Endothelial cell of umbilical vein (primary cell): ENCODE measurements around the gene DPH7. TPM values are rescaled to one million over a fixed set of nuclear protein-coding genes. Genes with fewer than 3 reads are reported as not detected.

Experiments
- BruUV-seq: library from RNA; stranded (reverse); fragments of 400-500 nt; replicated peaks from 2 replicates; lab custom pipeline; 2021; lab: Mats Ljungman, UMichigan
- CTCF ChIA-PET: fragments of 300-600, 350-600 bp; sonication (Branson Sonifier 250); formaldehyde crosslinking; loops from one replicate; lab custom pipeline; 2021; ENCODE audit warnings: antibody characterized with exemption, inconsistent platforms; lab: Charles Lee
- POLR2A ChIA-PET: fragments of 300-600, 350-600 bp; sonication (Branson Sonifier 250); formaldehyde crosslinking; loops from one replicate; lab custom pipeline; 2021; ENCODE audit warnings: antibody characterized with exemption, inconsistent platforms; lab: Charles Lee
- DNase-seq: peaks from one replicate; pipeline ENCODE4 v3.0.0-alpha.2; 2011; ENCODE audit warnings: low read depth, low spot score
- FAIRE-seq: peaks from 2 replicates; lab custom pipeline; 2011; peaks lifted over from hg19 to GRCh38; lab: Jason Lieb, UNC
- H2AFZ ChIP-seq: 2 replicates; pipeline ENCODE4 v1.6.0; 2012; ENCODE audit warnings: low read depth, low read length, control low read depth, inconsistent platforms
- H3K27ac ChIP-seq: 2 replicates; pipeline ENCODE4 v1.5.1; 2011; ENCODE audit warnings: low read depth, mild to moderate bottlenecking, control low read depth, low read length, moderate library complexity; ENCODE audit not compliant: insufficient read depth
- H3K27me3 ChIP-seq, 2 experiments: 2 replicates each; pipeline versions ENCODE4 v1.6.0 to v1.6.1; 2011; ENCODE audit warnings: low read length in 2 of 2, mixed read lengths in 1 of 2; ENCODE audit not compliant: control insufficient read depth in 2 of 2, insufficient read depth in 2 of 2
- H3K36me3 ChIP-seq, 2 experiments: 2 replicates in 1 of 2; 3 replicates in 1 of 2; pipeline ENCODE4 v1.5.1; 2011; ENCODE audit warnings: low read length in 2 of 2, mild to moderate bottlenecking in 1 of 2, moderate library complexity in 1 of 2; ENCODE audit not compliant: control insufficient read depth in 2 of 2, insufficient read depth in 2 of 2; ENCODE audit errors: extremely low read depth in 1 of 2
- H3K4me1 ChIP-seq: 3 replicates; pipeline ENCODE4 v1.5.1; 2011; ENCODE audit warnings: mild to moderate bottlenecking, low read length; ENCODE audit not compliant: control insufficient read depth, insufficient read depth; ENCODE audit errors: extremely low read depth
- H3K4me2 ChIP-seq: 2 replicates; pipeline ENCODE4 v1.6.1; 2011; ENCODE audit warnings: low read length, control low read depth, mixed read lengths; ENCODE audit not compliant: insufficient read depth
- H3K4me3 ChIP-seq, 3 experiments: fragments of 200-600 bp in 1 of 3; sonication (generic), shearing (Covaris generic) in 1 of 3; replicated peaks in 1 of 3; 2 replicates each; pipeline ENCODE4 v1.5.1; 2011 to 2016; ENCODE audit warnings: control low read depth in 3 of 3, low read length in 3 of 3, mild to moderate bottlenecking in 2 of 3, inconsistent platforms in 1 of 3, low read depth in 1 of 3, moderate library complexity in 1 of 3; ENCODE audit not compliant: insufficient read depth in 1 of 3
- H3K79me2 ChIP-seq: 2 replicates; pipeline ENCODE4 v1.6.0; 2012; ENCODE audit warnings: low read length, inconsistent platforms; ENCODE audit not compliant: control insufficient read depth, insufficient read depth
- H3K9ac ChIP-seq: replicated peaks from 2 replicates; pipeline ENCODE3; 2011; ENCODE audit warnings: low read length, control low read depth; ENCODE audit not compliant: insufficient read depth; ENCODE audit errors: extremely low read depth
- H3K9me1 ChIP-seq: replicated peaks from 3 replicates; pipeline ENCODE4 v1.6.0; 2011; ENCODE audit warnings: mild to moderate bottlenecking, low read length; ENCODE audit not compliant: control insufficient read depth, insufficient read depth; ENCODE audit errors: extremely low read depth
- H3K9me3 ChIP-seq: replicated peaks from 2 replicates; pipeline ENCODE4 v1.5.1; 2012; ENCODE audit warnings: low read length, inconsistent platforms; ENCODE audit not compliant: control insufficient read depth, insufficient read depth
- H4K20me1 ChIP-seq: replicated peaks from 2 replicates; pipeline ENCODE3; 2011; ENCODE audit warnings: mild to moderate bottlenecking, low read length; ENCODE audit not compliant: control insufficient read depth, insufficient read depth; ENCODE audit errors: extremely low read depth
- CTCF ChIP-seq, 2 donors: IDR thresholded peaks; 1 replicate in 1 of 2; 2 replicates in 1 of 2; pipeline ENCODE4 v1.5.1; 2011; ENCODE audit warnings: low read length in 2 of 2, mild to moderate bottlenecking in 2 of 2, moderate library complexity in 2 of 2, control low read depth in 1 of 2, inconsistent platforms in 1 of 2, low read depth in 1 of 2; ENCODE audit not compliant: insufficient read depth in 1 of 2; ENCODE audit errors: extremely low read depth in 1 of 2
- EZH2 ChIP-seq: IDR thresholded peaks from 2 replicates; pipeline ENCODE4 v1.6.1; 2012; ENCODE audit warnings: borderline replicate concordance, low read depth, mild to moderate bottlenecking, moderate library complexity, low read length, inconsistent platforms; ENCODE audit not compliant: severe bottlenecking
- FOS ChIP-seq: IDR thresholded peaks from 2 replicates; pipeline ENCODE4 v1.6.1; 2011; ENCODE audit warnings: mild to moderate bottlenecking, low read length, moderate library complexity, borderline replicate concordance; ENCODE audit not compliant: insufficient read depth
- GATA2 ChIP-seq: IDR thresholded peaks from 2 replicates; pipeline ENCODE4 v1.7.0; 2011; ENCODE audit warnings: low read depth, mild to moderate bottlenecking, moderate library complexity, mixed read lengths, low read length; ENCODE audit not compliant: insufficient read length, insufficient read depth
- JUN ChIP-seq: IDR thresholded peaks from 2 replicates; pipeline ENCODE4 v1.6.1; 2011; ENCODE audit warnings: borderline replicate concordance, low read depth; ENCODE audit not compliant: insufficient read length, insufficient read depth
- MAX ChIP-seq: IDR thresholded peaks from 2 replicates; pipeline ENCODE4 v1.6.1; 2011; ENCODE audit not compliant: insufficient read depth, insufficient read length
- MYC ChIP-seq: IDR thresholded peaks from one replicate; pipeline ENCODE4 v1.6.1; 2011; ENCODE audit warnings: mild to moderate bottlenecking, low read depth, low read length
- POLR2A ChIP-seq: IDR thresholded peaks from 2 replicates; pipeline ENCODE4 v1.6.1; 2012; ENCODE audit warnings: low read depth, mild to moderate bottlenecking, control low read depth, low read length
- POLR2AphosphoS5 ChIP-seq: IDR thresholded peaks from 2 replicates; pipeline ENCODE4 v1.6.1; 2012; ENCODE audit warnings: low read depth, mild to moderate bottlenecking, control low read depth, low read length, moderate library complexity; ENCODE audit not compliant: insufficient read depth
- dilution Hi-C: fragments of 300-500 bp; cut with MboI; formaldehyde crosslinking; loops from one replicate; pipeline ENCODE4 v1.15.0; 2019; ENCODE audit warnings: low sequenced_read_pairs; ENCODE audit not compliant: extremely low pct_ligation_motif_present
- intact Hi-C: fragments of 100-400 bp; cut with micrococcal nuclease; formaldehyde crosslinking; loops from one replicate; pipeline ENCODE4 v1.10.0; 2022
- polyA plus RNA-seq, 4 experiments: library from polyadenylated mRNA; depleted of rRNA in 3 of 4; stranded (reverse) in 3 of 4; unstranded in 1 of 4; fragments of >200 nt; gene quantifications; 2 replicates each; pipeline versions ENCODE4 v1.2.1 to v1.2.3, GENCODE V29; 2011 to 2012; ENCODE audit warnings: missing spikeins in 1 of 4
- total RNA-seq: library from RNA; stranded (reverse); gene quantifications from 2 replicates; pipeline ENCODE4 v1.2.3, GENCODE V29; 2021

DPH7 gene
- total and polyA plus RNA-seq, 2 donors (not counting 3 experiments of a cell fraction or from before 2014, with no cell fraction given): 41.8 to 43.2 TPM

GRCh38 chr9:137575364-137575715 lies 3.4 kb downstream of the DPH7 start:
- H3K9me1 ChIP-seq: no peaks in the 10 kb centered on the region
- no peaks in the 10 kb centered on the region for H3K9me3 ChIP-seq
- peaks cover 9 to 28% of the 10 kb centered on the region in 2 experiments for H3K36me3 ChIP-seq
- no peaks in the 10 kb centered on the region for H3K27me3 ChIP-seq
- peaks cover 40% of the 10 kb centered on the region for H3K79me2 ChIP-seq
- no peaks in the 10 kb centered on the region for H4K20me1 ChIP-seq
- intact Hi-C loops: no loop called here
- peaks cover 14% of the 10 kb centered on the region for H3K4me1 ChIP-seq
- ChIA-PET POLR2A (no interaction called here), CTCF (no interaction called here)
- FAIRE-seq (no peak), DNase-seq (no peak)
- H3K4me3 ChIP-seq: no peak overlapping the region
- no peak overlapping the region for H2AFZ ChIP-seq
- dilution Hi-C loops: no loop called here
- no peak overlapping the region for H3K9ac ChIP-seq
- H3K4me2 ChIP-seq: no peak overlapping the region
- H3K27ac ChIP-seq: no peak overlapping the region
- BruUV-seq: no TSS peak
- TF ChIP-seq FOS: no peak
- TF ChIP-seq MAX: no peak
- TF ChIP-seq CTCF (IDR thresholded peaks at IDR 0.05; ENCODE audit: extremely low read depth in 1 of 2, insufficient read depth in 1 of 2, low read depth in 1 of 2, low read length in 2 of 2): no peak
- TF ChIP-seq EZH2: no peak
- no peak for TF ChIP-seq MYC
- TF ChIP-seq JUN: no peak
- no peak for TF ChIP-seq POLR2A
- no peak for TF ChIP-seq POLR2AphosphoS5
- TF ChIP-seq GATA2: no peak
